Uterus (tissue), 2 donors: ENCODE data around the gene C1QA.

Experiments used
- CTCF ChIP-seq, 4 experiments: fragments of 200-600 bp in 2 of 4; fragments of 450-650 bp in 2 of 4; sonication (generic) in 2 of 4; IDR thresholded peaks; one replicate each; pipeline ENCODE4 v1.5.1; 2016 to 2019; ENCODE audit warnings: antibody characterized with exemption in 4 of 4, mild to moderate bottlenecking in 2 of 4, moderate library complexity in 1 of 4
- POLR2A ChIP-seq, 2 donors: fragments of 450-650 bp; IDR thresholded peaks; one replicate each; pipeline ENCODE4 v1.6.1; 2016; ENCODE audit warnings: antibody characterized with exemption in 2 of 2, mild to moderate bottlenecking in 1 of 2, moderate library complexity in 1 of 2

GRCh38 chr1:22641906-22642636 lies 5.6 kb downstream of the C1QA start:
- TF ChIP-seq CTCF (IDR thresholded peaks at IDR 0.05) = peak; percentile 83 to 95 (median 88)
- TF ChIP-seq POLR2A (IDR thresholded peaks at IDR 0.05) = peak in 1 of 2 donors; percentile 20
